ENCODE data around the gene TNFRSF1B. TPM values are rescaled to one million over a fixed set of nuclear protein-coding genes. Genes with fewer than 3 reads are reported as not detected.

The TNFRSF1B gene
- polyA plus RNA-seq, 1 donor, result 11.8 TPM

- DNase-seq (ENCODE audit: low read depth), result no peak
These were observed 9.2 kb upstream of the TNFRSF1B start for GRCh38 chr1:12157366-12158231.

- no peak for DNase-seq (ENCODE audit: low read depth)
These were observed 8.3 kb upstream of the TNFRSF1B start for GRCh38 chr1:12158357-12159092.

- no peak for DNase-seq (ENCODE audit: low read depth)
These were observed 7.0 kb upstream of the TNFRSF1B start for GRCh38 chr1:12159816-12160215.

GRCh38 chr1:12161324-12161661 is 5.5 kb upstream of the TNFRSF1B start:
- no peak for DNase-seq (ENCODE audit: low read depth)

- no peak for DNase-seq (ENCODE audit: low read depth)
These were observed 4.9 kb upstream of the TNFRSF1B start for GRCh38 chr1:12161662-12162458.

DNA sequence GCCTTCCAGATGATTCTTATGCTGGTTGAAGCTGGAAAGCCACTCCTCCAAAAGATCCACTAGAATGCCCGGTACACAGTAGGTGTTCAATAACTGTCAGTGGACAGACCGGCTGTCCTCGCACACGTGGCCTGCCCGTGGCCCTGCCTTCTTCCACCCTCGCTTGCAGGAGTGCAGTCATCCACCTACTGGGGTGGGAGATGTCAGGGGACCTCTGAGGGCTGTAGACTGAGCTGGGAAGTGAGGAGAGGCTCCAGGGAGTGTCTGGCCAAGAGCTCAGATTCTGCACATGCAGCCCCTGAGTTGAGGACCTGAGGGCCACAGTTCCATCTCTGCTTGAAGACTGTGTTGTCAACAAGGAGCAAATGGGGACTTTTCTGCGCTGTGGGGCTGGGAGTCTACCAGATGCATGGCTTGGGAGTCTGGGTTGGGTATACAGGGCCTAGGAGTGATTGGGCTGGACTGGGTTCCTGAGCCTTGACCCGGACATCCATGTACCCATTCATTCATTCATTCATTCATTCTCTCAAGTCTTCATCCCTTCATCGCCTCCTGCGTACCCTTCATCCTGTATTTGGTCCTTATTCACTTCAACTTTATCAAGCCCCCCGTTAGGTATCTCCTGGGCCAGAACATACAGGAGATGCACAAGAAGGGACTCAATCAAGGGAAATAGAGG is 4.2 kb upstream of the TNFRSF1B start:
- no peak for DNase-seq (ENCODE audit: low read depth)

- DNase-seq (ENCODE audit: low read depth), result no peak
These were observed 3.6 kb upstream of the TNFRSF1B start for GRCh38 chr1:12163210-12163609.

- no peak for DNase-seq (ENCODE audit: low read depth)
These were observed 2.6 kb upstream of the TNFRSF1B start for GRCh38 chr1:12164210-12164609.

GRCh38 chr1:12165342-12165741 is 1.4 kb upstream of the TNFRSF1B start:
- DNase-seq (ENCODE audit: low read depth), result no peak

DNA sequence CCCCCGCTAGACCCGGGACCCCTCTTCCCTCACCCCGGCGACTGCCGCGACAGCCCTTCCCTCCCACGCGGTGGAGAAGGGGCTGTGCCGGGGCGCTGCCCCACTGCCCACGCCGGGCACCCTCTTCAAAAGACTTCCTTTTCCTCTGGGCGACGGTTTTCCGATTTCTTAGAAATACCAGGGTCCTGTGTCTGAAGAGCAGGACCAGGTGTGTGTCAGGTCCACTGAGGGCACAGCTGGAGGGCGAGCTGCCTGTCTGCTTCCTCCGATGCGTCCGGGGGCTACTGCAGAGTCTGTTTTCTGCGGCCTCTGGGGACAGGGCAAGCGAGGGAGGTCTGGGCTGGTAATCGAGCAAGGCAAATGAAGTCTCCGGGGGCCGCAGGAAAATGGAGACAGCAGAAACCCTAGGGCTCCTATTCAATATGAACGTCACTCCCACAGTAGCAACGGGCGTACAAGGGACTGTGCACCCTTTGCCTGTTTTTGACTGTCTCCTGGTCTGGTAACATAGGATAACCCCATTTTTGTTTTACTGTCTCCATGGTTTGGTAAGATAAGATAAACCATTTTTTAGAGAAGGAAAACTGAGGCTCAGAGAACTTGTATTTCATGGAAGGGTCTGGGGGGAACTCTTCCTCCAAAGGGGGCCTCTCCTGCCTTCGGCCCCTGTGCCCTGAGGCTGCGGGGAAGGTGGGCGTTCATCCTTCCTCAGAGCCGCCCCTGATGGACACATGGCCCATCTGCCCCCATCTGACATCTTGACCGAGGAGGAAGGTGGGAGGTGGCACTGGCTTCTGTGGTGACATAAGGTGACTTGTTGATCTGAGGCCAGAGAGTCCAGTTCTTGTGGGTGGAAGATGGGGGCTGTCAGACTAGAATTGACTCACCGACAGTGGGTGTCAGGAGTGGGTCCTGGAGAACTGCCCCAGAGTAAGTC is 970 bp downstream of the TNFRSF1B start:
- no peak for DNase-seq (ENCODE audit: low read depth)

GRCh38 chr1:12168451-12169160 is 1.8 kb downstream of the TNFRSF1B start:
- no peak for DNase-seq (ENCODE audit: low read depth)

- no peak for DNase-seq (ENCODE audit: low read depth)
These were observed 2.8 kb downstream of the TNFRSF1B start for GRCh38 chr1:12169442-12170135.

DNA sequence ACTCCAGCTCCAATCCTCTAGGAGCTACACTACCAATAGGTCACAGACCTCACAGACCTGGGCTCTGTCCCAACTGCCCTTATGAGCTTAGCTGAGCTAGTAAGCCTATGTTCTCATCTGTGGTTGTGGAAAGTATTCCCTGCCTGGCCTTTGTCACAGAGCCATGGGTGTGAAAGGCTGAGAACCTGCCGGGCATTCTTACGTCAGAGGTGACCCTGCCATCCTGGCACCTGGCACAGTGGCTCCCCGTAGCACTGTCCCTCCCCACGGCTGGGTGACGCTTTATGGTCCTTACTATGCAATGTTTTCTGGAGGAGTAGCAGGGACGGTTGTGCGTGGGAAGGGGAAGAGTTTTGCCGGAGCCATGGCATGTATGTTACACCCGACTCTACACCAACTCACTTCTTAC is 3.5 kb downstream of the TNFRSF1B start:
- no peak for DNase-seq (ENCODE audit: low read depth)

DNA sequence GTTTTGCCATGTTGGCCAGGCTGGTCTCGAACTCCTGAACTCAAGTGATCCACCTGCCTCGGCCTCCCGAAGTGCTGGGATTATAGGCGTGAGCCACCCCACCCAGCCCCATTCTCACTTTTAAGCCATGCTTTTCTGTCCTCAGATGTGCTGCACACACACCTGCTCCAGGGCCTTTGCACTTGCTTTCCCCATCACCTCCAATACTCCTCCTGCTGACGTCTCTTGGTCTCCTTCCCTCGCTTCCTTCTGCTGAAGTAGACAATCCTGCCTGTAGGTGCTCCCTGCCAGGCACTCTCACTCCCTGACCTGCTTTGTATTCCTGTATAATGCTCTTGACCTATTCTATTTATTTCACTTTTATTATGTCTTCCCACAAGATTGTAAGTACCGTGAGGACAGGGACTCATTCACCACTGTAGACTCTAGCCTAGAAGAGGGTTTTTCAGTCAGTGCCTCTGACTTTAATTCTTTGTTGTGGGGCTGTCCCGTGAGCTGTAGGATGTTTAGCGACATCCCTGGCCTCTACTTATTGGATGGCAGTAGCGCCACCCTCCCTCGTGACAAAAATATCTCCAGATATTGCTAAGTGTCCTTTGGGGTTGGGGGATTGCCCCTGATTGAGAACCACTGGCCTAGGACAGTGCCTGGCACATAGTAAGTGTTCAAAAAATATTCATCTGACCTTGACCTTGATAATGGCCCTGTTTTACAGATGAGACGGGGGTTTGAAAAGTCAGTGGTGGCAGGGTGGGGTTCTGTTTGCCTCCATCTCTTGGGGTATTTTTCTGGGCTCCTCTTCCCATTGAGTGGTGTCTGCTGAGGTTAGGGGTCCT is 4.6 kb downstream of the TNFRSF1B start:
- no peak for DNase-seq (ENCODE audit: low read depth)

DNA sequence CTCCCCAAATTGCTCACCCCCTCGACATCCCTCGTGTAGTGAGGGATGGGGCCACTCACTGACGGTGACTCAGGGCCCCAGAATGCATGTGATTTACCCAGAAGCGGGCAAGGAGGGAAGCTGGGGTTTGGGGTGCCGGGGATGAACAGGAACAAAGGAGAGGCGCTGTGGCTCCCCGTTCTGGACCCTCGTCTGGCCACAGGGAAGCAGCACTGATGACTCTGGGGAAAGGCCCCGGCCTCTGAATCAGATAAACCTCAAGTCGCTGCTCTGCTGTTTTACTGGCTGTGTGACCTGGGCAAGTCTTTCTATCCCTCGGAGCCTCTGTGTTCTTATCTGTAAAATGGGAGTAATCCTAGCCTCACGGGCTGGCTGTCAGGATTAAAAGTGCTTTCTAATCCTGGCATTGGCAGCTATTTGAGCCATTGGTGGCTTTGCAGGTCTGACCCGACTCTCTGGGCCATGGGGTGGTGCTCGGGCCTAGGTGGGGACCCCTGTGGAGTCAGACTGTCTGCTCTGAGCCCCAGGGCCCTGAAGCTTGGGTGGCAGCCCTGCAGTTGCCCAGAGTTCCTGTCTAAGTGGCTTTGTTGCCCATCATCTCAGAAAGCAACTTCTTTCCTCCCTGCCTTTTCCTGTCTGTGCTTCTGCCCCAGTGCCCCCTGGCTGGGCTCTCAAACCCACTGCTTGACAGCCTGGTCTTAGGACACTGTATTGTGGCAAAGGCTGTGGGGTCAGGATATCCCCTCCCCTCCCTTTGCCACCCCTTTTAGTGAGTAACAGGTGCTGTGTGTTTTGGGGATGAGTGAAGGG is 5.5 kb downstream of the TNFRSF1B start:
- DNase-seq (ENCODE audit: low read depth), result no peak

DNA sequence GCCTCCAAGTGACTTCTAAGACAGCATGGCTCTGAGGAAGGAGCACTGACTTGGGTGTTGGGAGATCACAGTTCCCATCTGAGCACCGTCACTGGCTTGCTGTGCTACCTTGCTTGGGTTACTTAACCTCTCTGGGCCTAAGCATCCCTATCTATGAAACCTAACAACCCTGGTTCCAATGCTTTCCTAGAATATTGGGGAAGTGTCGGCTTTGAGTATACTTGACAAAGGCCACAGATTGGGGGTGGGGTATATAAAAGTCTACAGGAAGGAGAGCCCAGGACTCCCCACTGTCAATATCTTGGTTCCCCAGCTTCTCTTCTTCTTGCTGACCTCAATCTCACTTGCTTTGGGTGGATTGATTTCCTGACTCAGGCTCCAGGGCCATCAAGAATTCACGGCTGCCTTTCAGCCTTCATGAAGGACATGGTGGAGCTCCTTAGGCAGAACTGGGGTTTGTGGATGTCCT is 6.3 kb downstream of the TNFRSF1B start:
- no peak for DNase-seq (ENCODE audit: low read depth)

DNA sequence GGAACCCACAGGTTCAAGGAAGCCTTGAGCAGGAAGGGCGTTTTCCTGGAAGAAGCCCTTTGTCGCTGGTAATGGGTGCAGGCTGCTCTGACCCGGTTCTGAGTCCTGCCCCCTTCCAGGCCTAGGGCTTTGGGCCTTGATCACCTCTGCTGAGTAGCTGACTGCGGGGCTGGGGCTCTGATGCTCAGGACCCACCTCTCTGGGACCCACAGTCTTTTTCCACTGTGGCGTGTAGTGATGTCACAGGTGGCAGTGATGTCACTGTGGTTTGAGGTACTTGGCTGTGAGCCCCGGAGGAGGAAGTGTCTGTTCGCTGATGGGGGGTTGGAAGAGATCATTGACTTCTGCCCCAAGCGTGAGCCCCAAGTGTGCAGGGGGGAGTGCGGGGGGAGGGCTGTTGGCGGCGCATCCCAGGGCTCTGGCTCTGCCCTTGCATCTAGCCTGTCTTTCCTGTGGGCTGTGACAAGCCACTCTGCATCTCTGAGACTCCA is 6.9 kb downstream of the TNFRSF1B start:
- no peak for DNase-seq (ENCODE audit: low read depth)
